HL-60 (cell line): ENCODE data around the gene KANSL1.

Experiments used
- CTCF ChIP-seq: IDR thresholded peaks from one replicate; pipeline ENCODE4 v1.5.1; 2011; ENCODE audit warnings: low read length, control low read depth, inconsistent platforms; ENCODE audit not compliant: insufficient read depth
- GABPA ChIP-seq: IDR thresholded peaks from 2 replicates; pipeline ENCODE4 v1.6.1; 2012; ENCODE audit warnings: low read depth
- POLR2AphosphoS5 ChIP-seq: IDR thresholded peaks from 2 replicates; pipeline ENCODE4 v1.6.1; 2012; ENCODE audit warnings: low read depth
- REST ChIP-seq: IDR thresholded peaks from 2 replicates; pipeline ENCODE4 v1.6.1; 2012; ENCODE audit warnings: low read depth; ENCODE audit not compliant: insufficient replicate concordance
- SPI1 ChIP-seq: IDR thresholded peaks from 2 replicates; pipeline ENCODE4 v1.6.1; 2012; ENCODE audit warnings: low read depth, mild to moderate bottlenecking, borderline replicate concordance

GRCh38 chr17:46190763-46191162 lies 2.5 kb downstream of the KANSL1 start:
- TF ChIP-seq CTCF (no peak), SPI1 (no peak), REST (no peak), POLR2AphosphoS5 (no peak), GABPA (no peak)
